Fibroblast of villous mesenchyme (primary cell): Measurements from ENCODE around the gene FAXDC2. TPM values are rescaled to one million over a fixed set of nuclear protein-coding genes. Genes with fewer than 3 reads are reported as not detected.

Experiments used
- DNase-seq: peaks from one replicate; pipeline ENCODE4 v3.0.0-alpha.2; 2010; ENCODE audit warnings: low read depth
- H3K4me3 ChIP-seq: 2 replicates; pipeline ENCODE4 v1.5.1; 2011; ENCODE audit warnings: low read depth, mild to moderate bottlenecking, low read length
- CTCF ChIP-seq: IDR thresholded peaks from 2 replicates; pipeline ENCODE4 v1.5.1; 2012; ENCODE audit warnings: low read depth, mild to moderate bottlenecking, low read length; ENCODE audit not compliant: insufficient read depth
- total RNA-seq: library from RNA; depleted of rRNA; stranded (reverse); fragments of >200 nt; gene quantifications from 2 replicates; pipeline ENCODE4 v1.2.3, GENCODE V29; 2012

FAXDC2 gene
- total RNA-seq, 1 donor, result 7.8 TPM

GRCh38 chr5:154895606-154896561, 45.5 kb upstream of the FAXDC2 start:
- no peak for TF ChIP-seq CTCF
- H3K4me3 ChIP-seq, result no peak overlapping the region
- no peak for DNase-seq

GRCh38 chr5:154893381-154893780, 43.0 kb upstream of the FAXDC2 start:
- DNase-seq, result no peak
- no peak for TF ChIP-seq CTCF
- H3K4me3 ChIP-seq, result no peak overlapping the region

DNA sequence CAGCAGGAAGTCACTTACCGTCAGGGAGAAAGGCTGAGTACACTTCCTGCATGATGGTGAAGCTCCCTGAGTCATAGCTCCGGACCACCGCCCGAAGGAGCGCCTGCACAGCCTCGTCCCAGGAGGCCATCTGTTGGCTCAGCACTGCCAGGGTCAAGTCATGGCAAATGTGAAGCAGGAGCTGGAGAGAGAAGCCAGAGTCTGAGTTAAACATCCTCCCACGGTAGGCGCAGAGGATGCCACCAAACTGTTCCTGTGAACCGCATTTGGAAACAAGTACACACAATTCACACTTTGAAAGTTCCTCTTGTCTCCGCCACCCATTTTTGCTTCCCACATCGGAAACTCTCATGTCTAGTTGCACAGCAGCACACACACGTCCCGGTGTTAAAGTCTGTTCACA, 42.0 kb upstream of the FAXDC2 start:
- no peak overlapping the region for H3K4me3 ChIP-seq
- DNase-seq, result no peak
- TF ChIP-seq CTCF, result no peak

DNA sequence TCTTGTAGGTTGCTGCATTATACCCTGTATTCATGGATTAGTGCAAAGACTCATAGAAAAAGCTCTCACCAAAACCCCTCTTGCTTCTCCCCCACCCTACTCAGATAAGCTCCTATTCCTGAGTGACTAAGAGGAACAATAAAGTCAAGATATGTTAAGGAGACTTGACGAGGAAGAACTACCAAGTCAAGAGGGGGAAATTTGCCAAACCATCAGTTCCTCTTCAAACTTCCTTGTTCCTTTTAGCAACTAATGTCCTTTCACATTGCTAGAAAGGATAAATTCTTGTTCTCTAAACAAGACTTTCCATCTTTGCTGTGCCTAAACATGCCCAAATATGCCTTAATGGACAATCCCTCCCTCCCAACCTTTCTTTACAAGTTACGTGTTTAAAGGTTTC, 35.0 kb upstream of the FAXDC2 start:
- no peak overlapping the region for H3K4me3 ChIP-seq
- no peak for TF ChIP-seq CTCF
- DNase-seq, result no peak

DNA sequence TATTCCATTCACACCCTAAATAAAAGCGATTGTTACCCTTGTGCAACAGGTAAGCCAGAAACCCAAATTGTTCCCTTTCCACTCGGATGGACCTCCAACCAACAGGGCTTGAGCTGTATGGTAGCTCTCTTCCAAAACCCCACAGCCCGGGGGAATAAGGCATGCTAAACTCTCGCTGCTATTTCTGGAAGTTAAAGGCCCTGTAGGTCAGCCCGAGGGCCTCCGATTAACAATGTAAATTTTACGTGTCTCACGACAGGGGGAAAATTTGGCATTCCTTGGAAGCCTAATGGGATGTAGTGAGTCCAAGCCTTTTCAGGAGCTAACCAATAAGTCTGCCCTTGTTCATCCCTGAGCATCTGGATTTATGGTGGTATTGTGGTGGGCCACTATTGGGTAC, 34.0 kb upstream of the FAXDC2 start:
- no peak for DNase-seq
- no peak overlapping the region for H3K4me3 ChIP-seq
- no peak for TF ChIP-seq CTCF

DNA sequence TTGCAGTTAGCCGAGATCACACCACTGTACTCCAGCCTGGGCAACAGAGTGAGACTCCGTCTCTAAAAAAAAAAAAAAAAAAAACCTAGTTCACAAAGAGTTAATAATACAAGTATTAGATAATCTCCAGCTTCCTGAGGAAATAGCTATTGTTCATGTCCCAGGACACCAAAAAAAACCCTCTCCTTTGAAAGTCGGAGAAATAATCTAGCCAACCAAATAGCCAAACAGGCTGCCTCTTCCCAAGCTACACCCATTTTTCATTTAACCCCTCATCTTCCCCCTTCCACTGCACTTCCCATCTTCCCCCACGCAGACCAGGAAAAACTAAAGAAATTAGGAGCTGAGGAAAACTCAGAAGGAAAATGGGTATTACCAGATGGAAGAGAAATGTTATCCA, 31.6 kb upstream of the FAXDC2 start:
- no peak for TF ChIP-seq CTCF
- H3K4me3 ChIP-seq, result no peak overlapping the region
- DNase-seq, result no peak
